GM18502 (cell line): ENCODE results near the gene FBLIM1.
A peak's percentile ranks its signal among the peaks of the same experiment; 100 is the strongest.
"Not testable (repeated sequence)": the region's sequence is repeated elsewhere in the genome, so short reads cannot be mapped to it uniquely, and the experiment has no call there.

ENCODE experiments used
- ATAC-seq: cut with Tn5 transposase; IDR thresholded peaks from one replicate; pipeline ENCODE4 v1.9.1; 2021; ENCODE audit warnings: mild to moderate bottlenecking; ENCODE audit not compliant: unreplicated experiment, poor library complexity

FBLIM1 gene

DNA sequence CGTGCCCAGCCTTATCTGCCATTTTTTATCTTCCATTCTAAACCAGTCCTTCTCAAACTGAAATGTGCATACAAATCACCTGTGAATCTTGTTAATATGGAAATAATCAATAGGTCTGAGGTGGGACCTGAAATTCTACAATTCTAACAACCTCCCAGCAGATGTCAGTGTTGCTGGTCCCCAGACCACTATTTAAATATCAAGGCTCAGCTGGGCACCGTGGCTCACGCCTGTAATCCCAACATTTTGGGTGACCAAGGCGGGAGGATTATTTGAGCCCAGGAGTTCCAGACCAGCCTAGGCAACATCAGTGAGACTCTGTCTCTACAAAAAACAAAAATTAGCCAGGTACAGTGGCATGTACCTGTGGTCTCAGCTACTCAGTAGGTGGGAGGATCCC, 44.8 kb downstream of the FBLIM1 start:
- no peak for ATAC-seq

DNA sequence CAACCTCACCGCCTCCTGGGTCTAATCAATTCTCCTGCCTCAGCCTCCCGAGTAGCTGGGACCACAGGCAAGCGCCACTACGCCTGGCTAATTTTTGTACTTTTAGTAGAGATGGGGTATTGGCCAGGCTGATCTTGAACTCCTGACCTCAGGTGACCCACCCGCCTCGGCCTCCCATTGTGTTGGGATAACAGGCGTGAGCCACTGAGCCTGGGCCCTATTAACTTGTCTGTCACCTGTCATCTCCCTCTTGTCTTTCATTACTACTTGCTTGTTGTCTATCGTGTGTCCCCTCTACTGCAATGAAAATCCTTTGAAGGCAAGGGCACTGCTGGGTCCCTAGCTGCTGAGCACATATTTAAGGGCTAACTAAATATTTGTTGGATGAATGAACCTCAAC, 45.5 kb downstream of the FBLIM1 start:
- no peak for ATAC-seq

DNA sequence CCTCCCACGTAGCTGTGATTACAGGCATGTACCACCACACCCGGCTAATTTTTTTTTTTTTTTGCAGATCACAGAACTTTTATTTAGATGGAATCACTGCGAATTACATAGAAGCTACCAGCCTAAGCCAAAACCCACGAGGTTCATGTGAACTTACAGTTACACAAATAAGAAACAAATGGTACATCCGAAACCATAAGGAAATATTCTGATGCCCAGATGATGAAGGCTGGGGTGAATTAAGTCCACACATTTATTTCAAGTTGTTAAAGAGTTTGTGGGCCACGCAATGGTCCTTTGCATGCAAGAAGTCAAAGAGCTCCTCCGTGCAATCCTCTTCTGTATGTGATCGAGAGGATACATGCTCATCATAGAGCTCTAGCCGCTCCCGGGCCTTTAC, 48.5 kb downstream of the FBLIM1 start:
- ATAC-seq = no peak

DNA sequence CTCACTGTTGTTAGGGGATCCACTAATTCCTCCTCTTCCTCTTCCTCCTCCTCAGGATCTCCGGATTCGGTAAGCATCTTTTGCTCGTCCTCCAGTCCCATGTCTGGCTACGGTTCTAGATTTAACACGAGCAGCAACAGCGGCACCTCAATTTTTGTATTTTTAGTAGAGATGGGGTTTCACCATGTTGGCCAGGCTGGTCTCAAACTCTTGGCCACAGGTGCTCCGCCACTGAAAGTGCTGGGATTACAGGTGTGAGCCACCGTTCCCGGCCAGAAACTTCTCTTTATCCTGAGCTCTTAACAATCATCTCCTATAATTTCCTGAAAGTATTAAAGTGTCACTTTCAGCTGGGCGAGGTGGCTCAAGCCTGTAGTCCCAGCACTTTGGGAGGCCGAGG, 49.0 kb downstream of the FBLIM1 start, which contains the start of gene UQCRHL:
TSS of gene UQCRHL (minus strand) at position 101 of the 400 bp plus-strand sequence. CDS start at position 101, 0 bp downstream.
- not testable (repeated sequence) for ATAC-seq

DNA sequence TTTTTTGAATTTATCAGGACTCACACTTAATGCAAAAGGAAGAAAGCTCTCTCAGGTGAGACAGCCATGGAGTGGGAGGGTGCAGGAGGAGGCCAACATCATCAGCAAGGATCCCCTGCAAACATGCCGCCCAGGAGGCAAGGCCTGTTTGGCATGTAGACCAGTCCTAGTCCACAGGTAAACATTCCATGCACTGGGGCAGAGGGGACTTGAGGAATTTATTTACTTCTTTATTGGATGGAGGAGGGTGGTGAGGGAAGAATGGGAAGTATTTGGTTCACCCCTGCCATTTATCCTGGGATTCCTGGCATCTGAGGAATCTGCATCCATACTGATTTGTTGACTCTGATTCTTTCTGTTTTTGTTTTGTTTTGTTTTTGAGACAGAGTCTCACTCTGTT, 50.4 kb downstream of the FBLIM1 start:
- ATAC-seq = no peak

DNA sequence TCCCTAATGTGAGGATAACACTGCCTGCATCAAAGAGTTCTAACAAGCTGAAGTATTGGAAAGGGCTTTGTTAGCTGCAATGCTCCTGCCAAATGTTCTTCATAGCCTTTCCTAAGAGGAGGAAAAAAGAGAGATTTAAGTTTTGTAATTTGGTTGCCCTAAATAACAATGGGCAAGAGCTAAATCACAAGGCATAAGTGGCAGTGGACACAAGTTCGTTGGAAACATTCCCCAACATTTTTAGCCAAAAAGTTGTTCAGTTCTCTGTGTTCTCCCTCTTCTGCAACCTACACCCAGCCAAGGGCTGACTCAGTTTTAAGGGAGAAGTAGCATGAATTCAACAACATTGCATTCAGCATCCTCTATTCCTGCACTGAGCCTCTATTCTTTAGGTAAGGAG, 51.5 kb downstream of the FBLIM1 start:
- no peak for ATAC-seq

DNA sequence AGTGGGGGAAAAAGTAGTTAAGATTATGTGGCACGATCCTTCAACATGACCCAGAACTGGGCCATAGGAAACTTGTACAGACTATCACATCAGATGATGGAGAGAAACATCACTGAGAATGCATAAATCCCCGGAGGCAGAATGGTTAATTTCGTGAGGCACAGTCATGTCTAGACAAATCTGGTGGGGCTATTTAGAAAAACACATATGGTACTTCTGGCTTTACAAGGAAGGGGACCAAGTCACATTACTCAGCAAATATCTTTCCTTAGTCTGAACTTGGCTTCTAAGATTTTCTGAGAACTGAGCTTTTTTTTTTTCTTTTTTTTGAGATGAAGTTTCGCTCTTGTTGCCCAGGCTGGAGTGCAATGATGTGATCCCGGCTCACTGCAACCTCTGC, 58.1 kb downstream of the FBLIM1 start:
- ATAC-seq = no peak

DNA sequence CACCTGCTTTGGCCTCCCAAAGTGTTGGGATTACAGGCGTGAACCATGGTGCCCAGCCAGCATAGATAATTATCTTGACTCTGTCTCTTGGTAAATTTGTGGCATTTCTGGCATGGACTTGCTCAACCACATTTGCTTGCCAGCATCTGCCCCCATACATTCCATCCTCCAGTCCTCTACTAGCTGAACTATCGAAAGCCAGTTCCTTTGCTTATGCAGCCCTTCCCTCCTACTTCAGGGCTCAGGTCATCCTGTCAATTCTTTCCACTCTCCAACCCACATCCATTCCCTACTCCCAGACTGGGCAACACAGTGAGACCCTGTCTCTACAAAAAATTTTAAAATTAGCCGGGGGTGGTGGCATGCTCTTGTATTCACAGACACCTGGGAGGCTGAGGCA, 61.9 kb downstream of the FBLIM1 start:
- ATAC-seq = no peak

DNA sequence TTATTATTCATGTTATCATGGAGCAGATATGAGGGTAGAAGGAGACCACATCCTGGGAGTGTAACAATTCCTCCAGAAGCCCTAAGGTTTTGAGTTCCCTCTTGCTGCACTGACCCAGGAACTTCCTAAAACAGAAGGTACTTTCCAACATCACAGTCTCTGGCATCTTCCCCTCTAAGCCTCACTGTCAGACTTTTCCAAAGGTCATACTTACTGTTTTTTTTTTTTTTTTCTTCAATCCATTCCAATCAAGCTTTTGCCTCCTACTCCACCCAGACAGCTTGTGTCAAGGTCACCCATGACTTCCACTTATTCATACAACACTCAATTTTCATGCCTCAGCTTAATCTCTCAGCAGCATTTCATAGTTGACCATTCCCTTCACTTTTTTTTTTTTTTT, 67.2 kb downstream of the FBLIM1 start:
- ATAC-seq = no peak

DNA sequence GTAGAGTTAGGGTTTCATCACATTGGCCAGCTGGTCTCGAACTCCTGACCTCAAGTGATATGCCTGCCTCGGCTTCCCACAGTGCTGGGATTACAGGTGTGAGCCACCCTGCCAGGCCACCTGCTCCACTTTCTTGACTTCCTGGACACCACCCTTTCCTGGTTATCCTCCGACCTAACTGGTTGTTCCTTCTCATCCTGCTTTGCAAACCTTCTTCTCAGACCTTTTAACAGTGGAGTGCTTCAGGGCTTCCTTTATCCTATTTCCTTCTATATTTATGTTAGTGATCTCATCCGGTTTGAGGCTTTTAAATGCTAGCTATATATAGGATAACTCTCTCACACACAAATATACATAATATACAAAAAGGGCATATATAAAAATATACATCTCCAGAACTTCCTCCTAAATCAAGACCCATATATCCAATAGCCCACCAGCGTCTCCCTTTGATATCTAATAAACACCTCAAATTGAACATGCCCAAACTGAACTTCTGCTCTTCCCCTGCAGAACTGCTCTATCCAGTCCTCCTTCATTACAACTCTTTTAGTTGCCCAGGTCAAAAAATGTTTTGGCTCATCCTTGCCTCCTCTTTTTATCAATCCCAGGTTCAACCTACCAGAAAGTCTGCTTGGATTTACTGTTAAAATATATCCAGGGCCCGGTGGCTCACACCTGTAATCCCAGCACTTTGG, 68.4 kb downstream of the FBLIM1 start:
- ATAC-seq = no peak

DNA sequence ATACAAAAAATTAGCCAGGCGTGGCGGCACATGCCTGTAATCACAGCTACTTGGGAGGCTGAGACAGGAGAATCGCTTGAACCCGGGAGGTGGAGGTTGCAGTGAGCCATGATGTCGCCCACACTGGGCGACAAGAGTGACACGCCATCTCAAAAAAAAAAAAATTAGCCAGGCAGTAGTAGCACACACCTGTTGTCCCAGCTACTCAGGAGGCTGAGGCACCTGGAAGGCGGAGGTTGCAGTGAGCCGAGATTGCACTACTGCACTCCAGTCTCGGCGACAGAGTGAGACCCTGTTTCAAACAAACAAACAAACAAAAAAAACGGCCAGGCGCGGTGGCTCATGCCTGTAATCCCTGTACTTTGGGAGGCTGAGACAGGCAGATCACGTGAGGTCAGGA, 69.0 kb downstream of the FBLIM1 start:
- ATAC-seq = not testable (repeated sequence)

DNA sequence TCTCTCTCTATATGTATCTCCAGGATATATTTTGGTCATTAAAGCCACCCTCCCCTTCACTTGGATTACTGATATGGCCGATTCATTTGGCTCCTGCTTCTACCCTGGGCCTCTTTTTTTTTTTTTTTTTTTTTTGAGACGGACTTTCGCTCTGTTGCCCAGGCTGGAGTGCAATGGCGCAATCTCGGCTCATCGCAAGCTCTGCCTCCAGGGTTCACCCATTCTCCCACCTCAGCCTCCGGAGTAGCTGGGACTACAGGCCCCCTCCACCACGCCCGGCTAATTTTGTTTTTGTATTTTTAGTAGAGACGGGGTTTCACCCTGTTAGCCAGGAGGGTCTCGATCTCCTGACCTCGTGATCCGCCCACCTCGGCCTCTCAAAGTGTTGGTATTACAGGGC, 70.3 kb downstream of the FBLIM1 start:
- not testable (repeated sequence) for ATAC-seq

DNA sequence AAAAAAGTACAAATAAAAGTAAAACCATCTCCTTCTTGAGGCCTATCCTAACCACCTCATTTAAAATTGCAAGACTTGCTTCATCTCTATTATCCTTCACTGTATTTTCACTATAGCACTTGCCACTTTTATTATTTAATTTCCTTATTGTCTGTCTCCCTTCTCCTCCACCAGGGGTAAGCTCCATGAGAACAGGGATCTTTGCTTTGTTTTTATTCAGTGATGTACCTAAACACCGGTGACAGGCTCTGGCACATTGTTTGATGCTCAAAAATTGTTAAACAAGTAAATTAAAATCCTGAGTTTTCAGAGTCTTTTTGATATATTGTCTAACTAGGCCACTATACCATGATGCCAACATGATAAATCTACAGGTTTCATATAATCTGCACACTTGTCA, 71.7 kb downstream of the FBLIM1 start:
- ATAC-seq = no peak

DNA sequence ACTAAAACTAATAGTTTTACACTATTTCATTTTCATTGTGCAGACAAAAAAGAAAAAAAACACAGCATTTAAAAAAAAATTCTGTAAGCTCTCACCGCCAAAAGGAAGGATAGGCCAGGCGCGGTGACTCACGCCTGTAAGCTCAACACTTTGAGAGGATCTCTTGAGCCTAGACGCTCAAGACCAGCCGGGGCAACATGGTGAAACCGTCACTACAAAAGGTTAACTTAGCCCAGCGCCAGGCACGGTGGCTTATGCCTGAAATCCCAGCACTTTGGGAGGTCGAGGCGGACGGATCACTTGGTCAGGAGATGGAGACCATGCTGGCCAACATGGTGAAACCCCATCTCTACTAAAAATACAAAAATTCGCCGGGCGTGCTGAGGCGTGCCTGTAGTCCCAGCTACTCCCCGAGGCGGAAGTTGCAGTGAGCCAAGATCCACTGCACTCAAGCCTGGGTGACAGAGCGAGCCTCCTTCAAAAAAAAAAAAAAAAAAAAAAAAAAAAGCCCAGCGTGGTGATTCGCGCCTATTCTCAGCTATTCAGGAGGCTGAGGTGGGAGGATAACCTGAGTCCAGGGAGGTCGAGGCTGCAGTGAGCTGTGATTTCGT, 74.6 kb downstream of the FBLIM1 start:
- no peak for ATAC-seq

DNA sequence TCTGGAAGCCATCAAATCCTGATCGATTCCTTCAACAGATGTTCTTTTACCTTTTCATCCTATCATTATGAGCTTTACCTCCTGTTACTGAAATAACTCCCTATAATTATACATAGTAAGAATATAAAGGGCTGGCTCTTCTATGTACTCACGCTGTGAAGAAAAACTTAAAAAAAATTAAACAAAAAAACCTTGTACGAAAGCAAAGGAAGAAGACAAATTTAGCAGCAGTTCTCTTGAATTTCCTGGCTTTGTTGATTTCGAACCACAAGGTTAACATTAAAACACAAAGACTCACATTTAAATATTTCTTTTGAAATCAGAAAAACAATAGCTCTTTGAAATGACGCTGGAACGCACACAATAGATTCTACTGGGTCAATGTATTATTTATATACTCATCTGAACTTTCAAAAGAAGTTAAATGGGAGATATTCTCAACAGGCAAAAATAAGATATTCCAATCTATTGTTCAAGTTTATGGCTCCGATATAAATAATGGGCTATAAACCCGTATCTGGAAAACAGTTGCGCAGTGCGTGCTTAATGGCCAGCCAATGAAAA, 75.3 kb downstream of the FBLIM1 start:
- no peak for ATAC-seq

DNA sequence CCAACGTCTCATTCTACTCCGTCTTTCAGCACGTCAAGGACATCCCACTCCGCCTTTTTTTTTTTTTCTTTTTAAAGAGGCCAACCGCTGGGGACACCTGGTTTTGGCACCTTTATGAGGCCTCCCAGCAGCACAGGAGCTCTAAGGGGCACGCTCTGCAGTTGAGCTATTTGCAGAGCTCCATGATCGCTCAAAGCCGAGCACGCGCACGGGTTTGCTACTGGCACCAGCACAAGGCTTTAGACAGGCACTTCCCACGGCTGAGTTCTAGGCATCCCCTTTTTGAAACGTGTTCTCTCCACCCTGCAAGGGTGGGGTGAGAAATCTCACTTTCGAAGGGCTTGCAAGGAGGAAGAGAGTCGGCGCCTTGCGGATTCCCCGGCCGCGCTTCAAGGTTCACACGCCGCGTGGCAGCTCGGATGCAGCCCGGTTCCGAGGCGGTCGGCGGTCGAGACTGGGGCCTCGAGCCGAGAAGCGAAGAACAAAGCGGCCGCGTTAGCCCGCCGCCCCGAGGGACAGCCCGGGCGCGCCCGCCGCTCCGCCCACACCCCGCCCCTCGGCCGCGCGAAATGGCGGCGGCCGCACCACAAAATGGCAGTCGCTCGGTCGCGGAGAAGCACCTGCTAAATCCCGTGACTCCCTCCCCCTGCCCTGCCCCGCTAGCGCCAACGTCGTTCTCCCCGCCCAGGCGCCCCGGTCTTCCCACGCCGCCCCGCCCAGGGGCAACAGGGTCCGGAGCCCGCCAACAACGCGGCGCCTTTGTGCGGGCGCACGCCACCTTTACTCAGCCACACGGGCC, 76.0 kb downstream of the FBLIM1 start:
- peak; percentile 52 for ATAC-seq

DNA sequence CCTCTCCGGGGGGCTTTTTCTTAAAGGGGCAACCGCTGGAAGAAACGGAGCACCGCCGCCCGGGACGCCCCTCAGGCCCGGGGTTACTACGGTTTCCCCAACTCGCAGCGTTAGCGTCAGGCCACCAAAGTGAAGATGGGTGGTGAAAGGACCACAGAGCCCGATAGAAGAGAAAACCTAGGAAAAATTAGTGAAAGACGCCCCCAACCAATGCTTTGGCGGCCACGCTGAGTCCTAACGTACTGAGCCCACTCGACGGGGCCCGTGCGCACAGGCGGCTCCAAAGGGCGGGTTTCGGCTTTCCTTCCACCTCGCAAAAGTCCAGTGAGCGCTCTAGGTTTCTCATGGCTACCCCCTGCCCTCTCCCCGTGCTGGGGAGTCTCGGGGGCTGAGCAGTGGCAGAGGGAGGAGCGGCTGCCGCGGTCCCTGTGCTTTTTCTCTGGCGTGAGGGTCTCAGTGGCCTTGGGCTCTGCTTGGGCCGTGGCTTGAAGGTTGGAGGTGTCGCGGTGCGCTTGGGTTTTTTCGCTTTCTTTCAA, 76.7 kb downstream of the FBLIM1 start:
- peak; percentile 7 for ATAC-seq

DNA sequence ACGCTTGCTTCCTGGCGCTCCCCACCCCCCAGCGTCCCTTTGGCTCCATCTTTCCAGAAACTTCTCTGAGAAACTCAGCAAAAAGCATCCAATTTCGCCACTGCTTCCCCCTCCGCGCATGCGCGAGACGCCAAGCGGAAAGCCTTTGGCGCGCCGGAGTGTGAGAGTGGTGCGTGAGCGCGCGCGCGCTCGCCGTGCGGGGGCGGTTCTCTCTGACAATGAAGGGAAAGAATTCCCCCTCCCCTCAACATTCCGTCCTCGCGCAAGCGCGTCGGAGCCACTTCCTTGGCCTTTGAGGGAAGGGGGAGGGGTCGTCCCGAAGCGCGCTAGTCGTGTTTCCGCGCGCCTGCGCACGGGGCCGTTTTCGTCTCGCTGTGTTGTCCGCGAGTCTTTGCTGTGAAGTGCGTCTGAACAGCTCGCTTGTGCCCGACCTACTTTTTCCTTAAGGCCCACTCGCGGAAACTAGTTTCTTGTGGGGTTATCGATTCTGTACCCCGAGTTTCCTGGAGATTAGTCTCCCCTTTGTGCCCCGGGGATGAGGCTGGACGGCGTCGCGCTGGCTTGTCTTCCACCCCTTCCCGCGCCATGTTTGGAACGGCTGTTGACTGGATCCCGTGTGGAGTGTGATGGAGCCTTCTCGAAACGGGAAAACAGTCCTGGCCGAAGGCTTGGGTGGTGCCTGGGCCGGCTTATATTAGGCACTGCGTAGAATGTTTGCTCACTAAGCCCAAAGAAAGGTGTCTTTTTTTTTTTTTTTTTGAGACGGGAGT, 77.3 kb downstream of the FBLIM1 start:
- peak; percentile 57 for ATAC-seq
